H9 (cell line): ENCODE data around the gene CEP89. TPM values are rescaled to one million over a fixed set of nuclear protein-coding genes. Genes with fewer than 3 reads are reported as not detected.
A peak's percentile ranks its signal among the peaks of the same experiment; 100 is the strongest.

ENCODE experiments used
- DNase-seq: peaks from one replicate; pipeline ENCODE4 v3.0.0-alpha.2; 2017
- H2AFZ ChIP-seq: one replicate; pipeline ENCODE4 v1.6.1; 2013; ENCODE audit warnings: mild to moderate bottlenecking, low read length, control low read depth, moderate library complexity
- H2AK5ac ChIP-seq: 2 replicates; pipeline ENCODE4 v1.6.1; 2013; ENCODE audit warnings: low read length, control low read depth, mixed read lengths; ENCODE audit not compliant: insufficient read length
- H2BK120ac ChIP-seq: one replicate; pipeline ENCODE4 v1.6.1; 2013; ENCODE audit warnings: low read depth, mild to moderate bottlenecking, low read length, control low read depth, inconsistent platforms; ENCODE audit not compliant: poor library complexity, severe bottlenecking
- H2BK12ac ChIP-seq: 2 replicates; pipeline ENCODE4 v1.6.1; 2013; ENCODE audit warnings: low read length, control low read depth, mixed read lengths, low read depth; ENCODE audit not compliant: insufficient read length
- H2BK15ac ChIP-seq: 2 replicates; pipeline ENCODE4 v1.6.1; 2013; ENCODE audit warnings: low read depth, low read length, control low read depth
- H2BK20ac ChIP-seq: one replicate; pipeline ENCODE4 v1.6.1; 2013; ENCODE audit warnings: low read depth, mild to moderate bottlenecking, low read length, control low read depth, inconsistent platforms; ENCODE audit not compliant: poor library complexity, severe bottlenecking
- H2BK5ac ChIP-seq: 2 replicates; pipeline ENCODE4 v1.6.1; 2013; ENCODE audit warnings: low read length, control low read depth, mixed read lengths; ENCODE audit not compliant: insufficient read length
- H3K14ac ChIP-seq: 2 replicates; pipeline ENCODE4 v1.6.1; 2013; ENCODE audit warnings: low read length, control low read depth; ENCODE audit not compliant: insufficient read depth
- H3K18ac ChIP-seq: 2 replicates; pipeline ENCODE4 v1.6.1; 2013; ENCODE audit warnings: low read depth, mild to moderate bottlenecking, mixed read lengths, low read length, control low read depth; ENCODE audit not compliant: insufficient read length
- H3K23ac ChIP-seq: 2 replicates; pipeline ENCODE4 v1.6.1; 2013; ENCODE audit warnings: low read length, control low read depth, mixed read lengths, low read depth; ENCODE audit not compliant: insufficient read length
- H3K23me2 ChIP-seq: 2 replicates; pipeline ENCODE4 v1.6.1; 2013; ENCODE audit warnings: low read depth, mild to moderate bottlenecking, mixed read lengths, low read length, control low read depth; ENCODE audit not compliant: insufficient read length, poor library complexity, severe bottlenecking
- H3K27ac ChIP-seq: 2 replicates; pipeline ENCODE4 v1.5.1; 2013; ENCODE audit warnings: low read length, control low read depth, mixed read lengths, low read depth; ENCODE audit not compliant: insufficient read length
- H3K27me3 ChIP-seq: 2 replicates; pipeline ENCODE4 v1.6.1; 2013; ENCODE audit warnings: low read length, control low read depth, inconsistent platforms; ENCODE audit not compliant: insufficient read depth
- H3K4ac ChIP-seq: 2 replicates; pipeline ENCODE4 v1.6.1; 2013; ENCODE audit warnings: low read depth, mild to moderate bottlenecking, control low read depth, inconsistent platforms, low read length, moderate library complexity
- H3K4me1 ChIP-seq: 2 replicates; pipeline ENCODE4 v1.6.1; 2013; ENCODE audit warnings: low read length, control low read depth, inconsistent platforms; ENCODE audit not compliant: insufficient read depth
- H3K4me2 ChIP-seq: 2 replicates; pipeline ENCODE4 v1.6.1; 2013; ENCODE audit warnings: low read length, control low read depth, mixed read lengths; ENCODE audit not compliant: insufficient read length, insufficient read depth
- H3K56ac ChIP-seq: 2 replicates; pipeline ENCODE4 v1.6.1; 2013; ENCODE audit warnings: low read depth, mild to moderate bottlenecking, mixed read lengths, low read length, control low read depth; ENCODE audit not compliant: insufficient read length
- H3K79me1 ChIP-seq: 2 replicates; pipeline ENCODE4 v1.6.1; 2013; ENCODE audit warnings: low read depth, mild to moderate bottlenecking, moderate library complexity, low read length, control low read depth, inconsistent platforms; ENCODE audit not compliant: insufficient read depth, poor library complexity, severe bottlenecking
- H3K79me2 ChIP-seq: 2 replicates; pipeline ENCODE4 v1.6.1; 2013; ENCODE audit warnings: low read length, control low read depth, inconsistent platforms; ENCODE audit not compliant: insufficient read depth
- H3K9ac ChIP-seq: 2 replicates; pipeline ENCODE4 v1.6.1; 2013; ENCODE audit warnings: low read length, control low read depth, mixed read lengths; ENCODE audit not compliant: insufficient read length; ENCODE audit errors: extremely low read depth
- H3K9me3 ChIP-seq: one replicate; pipeline ENCODE4 v1.6.1; 2013; ENCODE audit warnings: low read depth, low read length, inconsistent platforms; ENCODE audit not compliant: control insufficient read depth
- H3T11ph ChIP-seq: one replicate; pipeline ENCODE4 v1.6.1; 2013; ENCODE audit warnings: mild to moderate bottlenecking, low read length, control low read depth, inconsistent platforms
- H4K20me1 ChIP-seq: one replicate; pipeline ENCODE4 v1.6.1; 2013; ENCODE audit not compliant: control insufficient read depth, insufficient read length, insufficient read depth
- H4K5ac ChIP-seq: 2 replicates; pipeline ENCODE4 v1.6.1; 2013; ENCODE audit warnings: low read depth, mild to moderate bottlenecking, mixed read lengths, low read length, control low read depth; ENCODE audit not compliant: insufficient read length
- H4K8ac ChIP-seq: replicated peaks from 2 replicates; pipeline ENCODE4 v1.6.1; 2013; ENCODE audit warnings: low read length, control low read depth, mixed read lengths, low read depth; ENCODE audit not compliant: insufficient read length
- H4K91ac ChIP-seq: 2 replicates; pipeline ENCODE4 v1.6.1; 2013; ENCODE audit warnings: low read depth, mild to moderate bottlenecking, moderate library complexity, mixed read lengths, low read length, control low read depth; ENCODE audit not compliant: insufficient read length
- H3K27ac Mint-ChIP-seq, 3 experiments: 2 replicates in 2 of 3; 3 replicates in 1 of 3; pipeline ENCODE4 v1.8.0; 2020 to 2021; ENCODE audit warnings: mixed read lengths in 3 of 3, mild to moderate bottlenecking in 1 of 3, moderate library complexity in 1 of 3
- H3K27me3 Mint-ChIP-seq: 2 replicates; pipeline ENCODE4 v1.8.0; 2021; ENCODE audit warnings: low read depth, mild to moderate bottlenecking, moderate library complexity, mixed read lengths
- H3K36me3 Mint-ChIP-seq, 3 experiments: 2 replicates in 2 of 3; 3 replicates in 1 of 3; pipeline ENCODE4 v1.8.0; 2020 to 2021; ENCODE audit warnings: low read depth in 3 of 3, mixed read lengths in 3 of 3; ENCODE audit not compliant: insufficient read depth in 1 of 3
- H3K4me1 Mint-ChIP-seq, 2 experiments: 2 replicates each; pipeline ENCODE4 v1.8.0; 2020; ENCODE audit warnings: mixed read lengths in 2 of 2
- H3K4me3 Mint-ChIP-seq, 2 experiments: 2 replicates in 1 of 2; 3 replicates in 1 of 2; pipeline ENCODE4 v1.8.0; 2020 to 2021; ENCODE audit warnings: mild to moderate bottlenecking in 2 of 2, mixed read lengths in 2 of 2, moderate library complexity in 1 of 2
- H3K9me3 Mint-ChIP-seq, 2 experiments: 2 replicates in 1 of 2; 3 replicates in 1 of 2; pipeline ENCODE4 v1.8.0; 2020; ENCODE audit warnings: mild to moderate bottlenecking in 2 of 2, mixed read lengths in 2 of 2, moderate library complexity in 1 of 2
- CTCF ChIP-seq: fragments of 200-600 bp; sonication (generic); conservative IDR thresholded peaks from 3 replicates; pipeline ENCODE4 v1.8.0; 2021; ENCODE audit warnings: antibody characterized with exemption, mild to moderate bottlenecking
- WGBS: extraction: QIAGEN DNeasy Blood & Tissue Kit; methylation state at CpG from one replicate; pipeline ENCODE4 v1.1.7; 2013; ENCODE audit warnings: missing lambda C conversion rate, low lambda C conversion rate, mixed read lengths; ENCODE audit not compliant: insufficient read length; ENCODE audit errors: extremely low coverage; 5-methylcytosine and 5-hydroxymethylcytosine counted together
- total RNA-seq: library from RNA; stranded (reverse); gene quantifications from 2 replicates; pipeline ENCODE4 v1.2.1, GENCODE V29; 2021

CEP89 gene
- total RNA-seq, 1 experiment from 2014 or later = 22.1 TPM

GRCh38 chr19:32879741-32880140, 92.0 kb downstream of the CEP89 start:
- H3K14ac ChIP-seq = no peak overlapping the region
- H3K79me2 ChIP-seq = no peaks in the 10 kb centered on the region
- no peak overlapping the region for H2BK20ac ChIP-seq
- Mint-ChIP-seq H3K27me3 (no peaks in the 10 kb centered on the region), H3K4me1 (peaks cover 13 to 17% of the 10 kb centered on the region in 2 experiments), H3K9me3 (no peaks in the 10 kb centered on the region), H3K27ac (peak overlapping the region in 2 of 3 experiments; percentile 6 to 15; a peak in 3 of 7 replicates), H3K4me3 (no peak overlapping the region), H3K36me3 (peaks cover 0 to 9% (median 2%) of the 10 kb centered on the region in 3 experiments; a peak in 3 of 7 replicates)
- no peaks in the 10 kb centered on the region for H3K79me1 ChIP-seq
- no peak overlapping the region for H4K5ac ChIP-seq
- no peak for DNase-seq
- WGBS = no CpG with 5 or more reads among the region's 8 CpGs
- H3K23ac ChIP-seq = no peak overlapping the region
- no peaks in the 10 kb centered on the region for H3K23me2 ChIP-seq
- no peaks in the 10 kb centered on the region for H3K9me3 ChIP-seq
- no peak overlapping the region for H2AK5ac ChIP-seq
- no peak overlapping the region for H3T11ph ChIP-seq
- H2BK12ac ChIP-seq = no peak overlapping the region
- H3K4me1 ChIP-seq = no peaks in the 10 kb centered on the region
- H4K91ac ChIP-seq = no peak overlapping the region
- no peak overlapping the region for H4K8ac ChIP-seq
- no peaks in the 10 kb centered on the region for H4K20me1 ChIP-seq
- no peak overlapping the region for H3K56ac ChIP-seq
- H2BK15ac ChIP-seq = no peak overlapping the region
- H3K4me2 ChIP-seq = no peak overlapping the region
- no peak overlapping the region for H2AFZ ChIP-seq
- no peak overlapping the region for H2BK5ac ChIP-seq
- no peak overlapping the region for H3K18ac ChIP-seq
- H3K9ac ChIP-seq = no peak overlapping the region
- H3K4ac ChIP-seq = no peak overlapping the region
- no peak for TF ChIP-seq CTCF
- H3K27me3 ChIP-seq = no peaks in the 10 kb centered on the region
- no peak overlapping the region for H2BK120ac ChIP-seq
- H3K27ac ChIP-seq = no peak overlapping the region
